WERI-Rb-1 (cell line): Measurements from ENCODE around the gene SLFN5.
"Not testable (repeated sequence)": the region's sequence is repeated elsewhere in the genome, so short reads cannot be mapped to it uniquely, and the experiment has no call there.

Experiments
- DNase-seq: peaks from one replicate; pipeline ENCODE4 v3.0.0-alpha.2; 2020
- H3K27ac ChIP-seq: fragments of 250-450 bp; sonication (Bioruptor Pico); 2 replicates; pipeline ENCODE4 v1.5.1; 2020; ENCODE audit warnings: mild to moderate bottlenecking, moderate library complexity
- H3K27me3 ChIP-seq: fragments of 250-450 bp; sonication (Bioruptor Pico); 2 replicates; pipeline ENCODE4 v1.5.1; 2021; ENCODE audit warnings: mild to moderate bottlenecking, low read depth, moderate library complexity; ENCODE audit not compliant: insufficient read depth, severe bottlenecking
- H3K36me3 ChIP-seq: fragments of 250-450 bp; sonication (Bioruptor Pico); 2 replicates; pipeline ENCODE4 v1.5.1; 2020; ENCODE audit warnings: mild to moderate bottlenecking, moderate library complexity
- H3K4me3 ChIP-seq: 2 replicates; pipeline ENCODE4 v1.5.1; 2011; ENCODE audit warnings: low read depth, mild to moderate bottlenecking, control low read depth, low read length
- H3K9me3 ChIP-seq: fragments of 250-450 bp; sonication (Bioruptor Pico); 2 replicates; pipeline ENCODE4 v1.5.1; 2021; ENCODE audit warnings: mild to moderate bottlenecking, moderate library complexity; ENCODE audit not compliant: severe bottlenecking
- TF ChIP-seq, protein P1 (sequence below): IDR thresholded peaks from 2 replicates; pipeline ENCODE4 v1.5.1; 2011; ENCODE audit warnings: low read depth, mild to moderate bottlenecking, control low read depth, inconsistent platforms, low read length

The SLFN5 gene

DNA sequence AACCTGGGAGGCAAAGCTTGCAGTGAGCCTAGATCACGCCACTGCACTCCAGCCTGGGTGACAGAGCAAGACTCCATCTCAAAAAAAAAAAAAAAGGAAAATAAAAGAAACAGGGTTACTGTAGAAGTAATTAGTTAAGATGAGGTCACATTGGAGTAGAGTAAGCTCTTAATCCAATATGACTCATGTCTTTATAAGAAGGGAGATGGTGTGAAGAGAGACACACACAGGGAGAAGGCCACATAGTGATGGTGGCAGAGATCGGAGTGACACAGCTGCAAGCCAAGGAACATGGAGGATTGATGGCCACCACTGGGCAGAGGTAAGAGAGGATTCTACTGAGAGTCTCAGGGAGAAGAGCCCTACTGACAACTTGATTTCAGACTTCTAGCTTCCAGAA lies 15.3 kb upstream of the SLFN5 start:
- Histone ChIP-seq H3K9me3 (peaks cover 2% of the 10 kb centered on the region), H3K36me3 (no peaks in the 10 kb centered on the region), H3K4me3 (no peak overlapping the region), H3K27ac (no peak overlapping the region), H3K27me3 (peaks cover 62% of the 10 kb centered on the region)
- no peak for DNase-seq
- TF ChIP-seq, protein P1, sequence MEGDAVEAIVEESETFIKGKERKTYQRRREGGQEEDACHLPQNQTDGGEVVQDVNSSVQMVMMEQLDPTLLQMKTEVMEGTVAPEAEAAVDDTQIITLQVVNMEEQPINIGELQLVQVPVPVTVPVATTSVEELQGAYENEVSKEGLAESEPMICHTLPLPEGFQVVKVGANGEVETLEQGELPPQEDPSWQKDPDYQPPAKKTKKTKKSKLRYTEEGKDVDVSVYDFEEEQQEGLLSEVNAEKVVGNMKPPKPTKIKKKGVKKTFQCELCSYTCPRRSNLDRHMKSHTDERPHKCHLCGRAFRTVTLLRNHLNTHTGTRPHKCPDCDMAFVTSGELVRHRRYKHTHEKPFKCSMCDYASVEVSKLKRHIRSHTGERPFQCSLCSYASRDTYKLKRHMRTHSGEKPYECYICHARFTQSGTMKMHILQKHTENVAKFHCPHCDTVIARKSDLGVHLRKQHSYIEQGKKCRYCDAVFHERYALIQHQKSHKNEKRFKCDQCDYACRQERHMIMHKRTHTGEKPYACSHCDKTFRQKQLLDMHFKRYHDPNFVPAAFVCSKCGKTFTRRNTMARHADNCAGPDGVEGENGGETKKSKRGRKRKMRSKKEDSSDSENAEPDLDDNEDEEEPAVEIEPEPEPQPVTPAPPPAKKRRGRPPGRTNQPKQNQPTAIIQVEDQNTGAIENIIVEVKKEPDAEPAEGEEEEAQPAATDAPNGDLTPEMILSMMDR, result no peak

DNA sequence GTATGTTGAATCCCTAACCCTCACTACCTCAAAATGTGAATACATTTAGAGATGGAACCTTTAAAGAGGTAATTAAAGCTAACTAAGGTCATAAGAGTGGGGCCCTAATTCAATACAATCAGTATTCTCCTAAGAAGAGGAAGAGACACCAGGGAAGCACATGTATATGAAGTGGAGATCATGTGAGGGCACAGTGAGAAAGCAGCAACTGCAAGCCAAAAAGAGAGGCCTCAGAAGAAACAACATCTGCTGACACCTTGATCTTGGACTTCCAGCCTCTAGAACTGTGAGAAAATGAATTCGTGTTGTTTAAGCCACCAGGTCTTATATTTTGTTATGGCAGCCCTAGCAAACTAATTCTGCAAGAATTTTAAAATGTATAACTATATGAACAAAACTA lies 13.2 kb upstream of the SLFN5 start:
- H3K36me3 ChIP-seq, result no peaks in the 10 kb centered on the region
- peaks cover 2% of the 10 kb centered on the region for H3K9me3 ChIP-seq
- H3K27me3 ChIP-seq, result peaks cover 60% of the 10 kb centered on the region
- H3K4me3 ChIP-seq, result no peak overlapping the region
- DNase-seq, result no peak
- TF ChIP-seq, protein P1, result no peak
- no peak overlapping the region for H3K27ac ChIP-seq

DNA sequence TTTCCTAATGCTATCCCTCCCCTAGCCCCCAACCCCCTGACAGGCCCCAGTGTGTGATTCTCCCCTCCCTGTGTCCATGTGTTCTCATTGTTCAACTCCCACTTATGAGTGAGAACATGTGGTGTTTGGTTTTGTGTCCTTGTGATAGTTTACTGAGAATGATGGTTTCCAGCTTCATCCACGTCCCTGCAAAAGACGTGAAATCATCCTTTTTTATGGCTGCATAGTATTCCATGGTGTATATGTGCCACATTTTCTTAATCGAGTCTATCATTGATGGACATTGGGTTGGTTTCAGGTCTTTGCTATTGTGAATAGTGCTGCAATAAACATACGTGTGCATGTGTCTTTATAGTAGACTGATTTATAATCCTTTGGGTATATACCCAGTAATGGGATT lies 8.6 kb upstream of the SLFN5 start:
- H3K4me3 ChIP-seq, H3K27ac ChIP-seq, H3K9me3 ChIP-seq, DNase-seq, H3K36me3 ChIP-seq: not testable (repeated sequence)
- H3K27me3 ChIP-seq, result peaks cover 54% of the 10 kb centered on the region

DNA sequence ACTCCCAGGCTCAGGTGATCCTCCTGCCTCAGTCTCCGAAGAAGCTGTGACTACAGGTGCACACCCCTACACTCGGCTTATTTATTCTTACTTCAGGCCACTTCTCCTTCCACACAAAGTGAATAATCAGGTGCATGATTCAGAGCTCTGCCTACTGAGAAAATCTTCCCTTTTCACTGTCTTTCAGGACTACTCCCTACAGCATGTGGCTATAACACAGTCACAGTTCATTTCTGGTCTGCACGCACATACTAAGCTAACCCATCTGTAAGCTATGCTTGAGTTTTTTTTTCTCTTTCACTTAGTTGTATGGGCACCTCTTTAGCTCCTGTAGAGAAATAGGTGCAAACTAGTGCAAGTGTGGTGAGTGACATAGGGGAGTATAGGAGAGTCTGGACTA lies 7.6 kb upstream of the SLFN5 start:
- Histone ChIP-seq H3K27ac (no peak overlapping the region), H3K27me3 (peaks cover 50% of the 10 kb centered on the region), H3K9me3 (no peaks in the 10 kb centered on the region), H3K36me3 (no peaks in the 10 kb centered on the region), H3K4me3 (no peak overlapping the region)
- no peak for DNase-seq
- TF ChIP-seq, protein P1, result no peak

DNA sequence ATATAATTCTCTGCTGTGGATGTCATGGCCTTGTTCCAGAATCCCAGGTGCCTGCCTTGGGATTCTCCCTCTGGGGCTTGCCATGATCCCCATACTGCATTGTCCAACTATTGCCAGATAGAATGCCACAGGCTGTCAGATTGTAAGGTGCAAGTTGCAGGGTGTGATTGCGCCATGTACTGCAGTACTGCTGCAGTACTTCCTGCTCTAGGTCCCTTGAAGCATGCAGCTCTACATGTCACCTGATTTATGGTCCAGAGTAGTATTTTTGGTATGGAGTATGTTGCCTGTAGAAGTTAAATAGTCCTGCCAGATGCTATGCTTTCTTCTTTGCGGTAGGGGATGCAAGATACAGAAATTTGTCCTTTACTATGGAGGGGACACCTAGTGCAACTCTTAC lies 7.0 kb upstream of the SLFN5 start:
- Histone ChIP-seq H3K9me3 (no peaks in the 10 kb centered on the region), H3K27me3 (peaks cover 54% of the 10 kb centered on the region), H3K36me3 (no peaks in the 10 kb centered on the region), H3K27ac (no peak overlapping the region), H3K4me3 (no peak overlapping the region)
- no peak for DNase-seq
- TF ChIP-seq, protein P1, result no peak

DNA sequence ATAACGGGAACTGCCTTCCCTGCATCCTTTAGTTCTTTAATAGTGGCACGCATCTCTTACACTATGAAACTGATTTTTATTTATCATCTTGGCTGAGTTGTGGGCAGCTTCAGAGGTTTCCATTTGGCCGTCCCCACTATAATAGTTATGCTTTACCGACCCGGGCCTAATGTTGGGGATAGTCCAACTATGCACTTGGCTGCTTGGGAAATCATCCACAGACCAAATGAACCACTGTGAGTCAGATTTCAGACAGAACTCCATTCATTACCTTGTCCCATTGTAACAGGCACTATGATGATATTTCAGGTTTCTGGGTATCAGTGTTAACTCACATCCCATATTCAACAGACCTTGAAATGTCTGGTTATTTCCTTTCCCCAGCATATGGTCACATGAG lies 6.1 kb upstream of the SLFN5 start:
- Histone ChIP-seq H3K9me3 (peaks cover 3% of the 10 kb centered on the region), H3K4me3 (no peak overlapping the region), H3K27ac (no peak overlapping the region), H3K27me3 (peaks cover 59% of the 10 kb centered on the region), H3K36me3 (no peaks in the 10 kb centered on the region)
- TF ChIP-seq, protein P1, result no peak
- DNase-seq, result no peak
